ENCODE results near the gene IKZF3. TPM values are rescaled to one million over a fixed set of nuclear protein-coding genes. Genes with fewer than 3 reads are reported as not detected.
"Not testable (repeated sequence)": the region's sequence is repeated elsewhere in the genome, so short reads cannot be mapped to it uniquely, and the experiment has no call there.

Gene IKZF3
- total and polyA plus RNA-seq, 9 donors = 0.09 to 0.38 (median 0.18) TPM

DNA sequence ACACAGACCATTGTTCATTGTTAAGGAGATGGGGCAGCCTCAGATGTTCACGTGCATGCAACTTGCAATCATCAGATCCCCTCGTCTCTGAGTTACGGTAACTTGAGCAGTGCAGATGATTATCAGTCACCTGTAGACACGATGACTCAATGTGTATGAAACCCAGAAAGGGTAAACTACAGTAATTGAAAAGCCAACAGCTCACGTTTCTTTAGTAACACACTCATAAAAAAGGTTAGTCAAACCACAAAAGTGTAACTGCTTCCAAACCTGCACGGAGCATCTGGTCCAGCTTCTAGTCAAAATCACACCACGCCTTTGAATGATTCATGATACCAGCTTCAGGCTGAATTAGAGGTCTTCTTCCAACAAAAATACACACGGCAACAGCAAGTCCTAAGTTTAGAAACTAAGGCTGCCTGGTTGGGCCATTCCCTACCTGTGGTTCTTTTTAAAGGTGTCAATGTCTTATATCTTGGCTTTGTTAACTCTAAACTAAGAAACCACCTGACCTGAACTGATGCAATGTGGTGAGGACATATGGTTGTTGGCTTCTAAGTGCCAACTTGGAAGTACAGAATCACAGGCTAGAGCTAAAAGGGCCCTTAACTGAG, 94.0 kb downstream of the IKZF3 start:
- Histone ChIP-seq H3K9me3 (replicated peaks; ENCODE audit: control insufficient read depth, low read depth, low read length) (no peaks in the 10 kb centered on the region), H3K36me3 (ENCODE audit: control insufficient read depth, insufficient read depth, low read length) (no peaks in the 10 kb centered on the region), H3K4me3 (ENCODE audit: low read length) (no peak overlapping the region), H3K27ac (ENCODE audit: low read length) (no peak overlapping the region), H3K27me3 (ENCODE audit: control insufficient read depth, insufficient read depth, low read length) (peaks cover 9% of the 10 kb centered on the region), H3K4me1 (ENCODE audit: control insufficient read depth, insufficient read depth, low read length) (no peaks in the 10 kb centered on the region)
- DNase-seq = no peak
- 50% methylated on average over 7 of the region's 8 CpGs for WGBS (ENCODE audit: insufficient coverage)

- Histone ChIP-seq H3K27me3 (ENCODE audit: control insufficient read depth, insufficient read depth, low read length) (peaks cover 5% of the 10 kb centered on the region), H3K36me3 (ENCODE audit: control insufficient read depth, insufficient read depth, low read length) (no peaks in the 10 kb centered on the region), H3K4me1 (ENCODE audit: control insufficient read depth, insufficient read depth, low read length) (no peaks in the 10 kb centered on the region), H3K27ac (ENCODE audit: low read length) (no peak overlapping the region), H3K9me3 (replicated peaks; ENCODE audit: control insufficient read depth, low read depth, low read length) (no peaks in the 10 kb centered on the region), H3K4me3 (ENCODE audit: low read length) (no peak overlapping the region)
- DNase-seq = no peak
- 40% methylated on average over 1 of the region's 3 CpGs for WGBS (ENCODE audit: insufficient coverage)
These were observed 97.0 kb downstream of the IKZF3 start for GRCh38 chr17:39767147-39767546.

GRCh38 chr17:39765766-39766165, 98.3 kb downstream of the IKZF3 start:
- no peaks in the 10 kb centered on the region for H3K4me1 ChIP-seq (ENCODE audit: control insufficient read depth, insufficient read depth, low read length)
- WGBS (ENCODE audit: insufficient coverage) = 92% methylated on average over 14 of the region's 18 CpGs
- H3K27me3 ChIP-seq (ENCODE audit: control insufficient read depth, insufficient read depth, low read length) = peaks cover 7% of the 10 kb centered on the region
- no peaks in the 10 kb centered on the region for H3K36me3 ChIP-seq (ENCODE audit: control insufficient read depth, insufficient read depth, low read length)
- H3K9me3 ChIP-seq (replicated peaks; ENCODE audit: control insufficient read depth, low read depth, low read length) = no peaks in the 10 kb centered on the region
- no peak overlapping the region for H3K4me3 ChIP-seq (ENCODE audit: low read length)
- no peak overlapping the region for H3K27ac ChIP-seq (ENCODE audit: low read length)
- no peak for DNase-seq

DNA sequence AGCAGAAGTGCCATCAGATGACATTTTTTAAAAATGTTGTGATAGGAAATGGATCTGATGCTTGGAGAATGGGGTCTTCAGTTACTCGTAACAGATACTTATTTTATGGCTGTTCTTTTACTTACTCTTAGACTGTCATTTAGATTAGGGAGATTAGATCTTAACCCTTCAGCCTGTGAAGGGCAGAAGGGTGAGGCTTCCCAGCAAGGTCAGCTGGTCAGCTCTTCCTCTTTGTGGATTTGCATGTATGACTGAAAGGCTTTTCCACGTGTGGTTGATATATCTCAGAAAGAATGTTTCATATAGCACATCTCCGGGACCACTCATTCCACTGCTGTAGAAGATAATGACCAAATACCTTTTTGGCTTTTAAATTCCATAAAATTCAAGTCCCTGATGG, 98.9 kb downstream of the IKZF3 start:
- H3K27me3 ChIP-seq (ENCODE audit: control insufficient read depth, insufficient read depth, low read length) = peaks cover 7% of the 10 kb centered on the region
- no peaks in the 10 kb centered on the region for H3K9me3 ChIP-seq (replicated peaks; ENCODE audit: control insufficient read depth, low read depth, low read length)
- H3K27ac ChIP-seq (ENCODE audit: low read length) = no peak overlapping the region
- no CpG with 5 or more reads among the region's 3 CpGs for WGBS (ENCODE audit: insufficient coverage)
- H3K4me3 ChIP-seq (ENCODE audit: low read length) = no peak overlapping the region
- H3K36me3 ChIP-seq (ENCODE audit: control insufficient read depth, insufficient read depth, low read length) = no peaks in the 10 kb centered on the region
- DNase-seq = no peak
- H3K4me1 ChIP-seq (ENCODE audit: control insufficient read depth, insufficient read depth, low read length) = no peaks in the 10 kb centered on the region

DNA sequence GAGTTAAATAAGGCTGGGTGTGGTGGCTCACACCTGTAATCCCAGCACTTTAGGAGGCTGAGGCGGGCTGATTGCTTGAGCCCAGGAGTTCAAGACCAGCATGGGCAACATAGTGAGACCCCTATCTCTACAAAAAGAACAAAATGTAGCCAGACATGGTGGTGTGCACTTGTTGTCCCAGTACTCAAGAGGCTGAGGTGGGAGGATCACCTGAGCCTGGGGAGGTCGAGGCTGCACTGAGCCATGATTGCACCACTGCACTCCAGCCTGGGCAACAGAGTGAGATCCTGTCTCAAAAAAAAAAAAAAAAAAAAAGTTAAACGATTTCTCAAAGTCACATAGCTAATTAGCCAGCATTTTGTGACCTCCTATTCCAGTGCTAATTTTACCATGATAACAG, 99.9 kb downstream of the IKZF3 start:
- H3K4me1 ChIP-seq (ENCODE audit: control insufficient read depth, insufficient read depth, low read length); H3K27me3 ChIP-seq (ENCODE audit: control insufficient read depth, insufficient read depth, low read length); H3K4me3 ChIP-seq (ENCODE audit: low read length); DNase-seq; H3K9me3 ChIP-seq (replicated peaks; ENCODE audit: control insufficient read depth, low read depth, low read length); H3K27ac ChIP-seq (ENCODE audit: low read length); H3K36me3 ChIP-seq (ENCODE audit: control insufficient read depth, insufficient read depth, low read length): not testable (repeated sequence)
- no CpG with 5 or more reads among the region's 3 CpGs for WGBS (ENCODE audit: insufficient coverage)

DNA sequence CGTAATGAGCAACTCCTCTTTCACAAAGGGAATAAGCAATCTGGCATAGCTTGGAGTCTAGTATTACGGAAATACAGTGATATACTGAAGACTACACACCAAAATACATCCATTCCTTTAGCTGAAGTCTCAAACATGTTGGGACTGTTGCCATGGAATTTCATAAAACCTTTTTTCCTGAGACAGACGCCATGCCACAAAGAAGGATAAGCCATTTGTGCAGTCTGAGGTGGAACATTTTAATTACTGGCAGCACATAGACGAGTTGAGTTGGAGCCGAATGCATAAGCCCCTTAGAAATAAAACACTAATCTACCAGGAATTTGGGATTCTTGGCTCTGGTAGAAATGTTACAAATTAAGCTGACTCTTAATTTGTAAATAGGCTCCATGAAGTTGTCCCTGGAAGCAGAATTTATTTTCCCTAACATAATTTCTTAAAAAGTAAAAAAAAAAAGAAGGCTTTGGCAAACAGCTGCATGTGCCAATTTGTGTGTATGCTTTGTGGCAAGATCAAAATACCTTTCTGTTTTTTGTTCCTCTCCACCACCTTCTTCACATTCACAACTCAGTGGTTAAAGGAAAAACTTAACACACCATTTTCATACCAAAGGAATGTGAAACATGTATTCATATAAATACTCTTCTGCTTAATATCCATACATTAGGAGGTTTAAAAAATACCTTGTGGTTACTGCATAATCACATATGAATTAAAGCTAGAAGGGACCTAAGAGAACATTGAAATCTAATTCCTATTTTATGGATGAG, 100.9 kb downstream of the IKZF3 start:
- DNase-seq = peak; percentile 62
- no CpG with 5 or more reads among the region's 5 CpGs for WGBS (ENCODE audit: insufficient coverage)

DNA sequence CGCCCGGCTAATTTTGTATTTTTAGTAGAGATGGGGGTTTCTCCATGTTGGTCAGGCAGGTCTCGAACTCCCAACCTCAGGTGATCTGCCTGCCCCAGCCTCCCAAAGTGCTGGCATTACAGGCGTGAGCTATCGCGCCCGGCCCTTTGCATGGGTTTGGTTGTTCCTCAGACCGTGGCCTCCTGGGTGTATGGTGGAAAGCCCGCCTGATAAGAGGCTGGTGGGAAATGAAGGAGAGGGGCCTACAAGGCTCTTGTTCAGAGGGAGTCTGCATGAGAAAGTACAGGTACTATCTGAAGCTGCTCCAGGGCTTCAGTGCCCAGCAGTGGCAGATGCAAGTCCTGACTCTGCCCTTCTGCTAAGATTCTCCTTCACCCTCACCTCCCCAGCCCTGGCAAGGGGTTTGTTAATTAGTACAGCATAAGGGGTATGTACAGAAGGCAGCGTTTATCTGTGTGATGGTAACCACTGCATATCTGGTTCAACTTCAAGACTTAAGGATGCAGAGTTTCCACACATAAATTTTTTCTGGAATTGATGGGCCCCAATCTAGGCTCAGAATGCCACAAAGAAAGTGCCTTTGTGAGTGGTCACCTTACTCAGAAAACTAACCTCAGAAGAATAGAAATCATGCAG, 102.1 kb downstream of the IKZF3 start:
- Histone ChIP-seq H3K36me3 (ENCODE audit: control insufficient read depth, insufficient read depth, low read length) (no peaks in the 10 kb centered on the region), H3K4me1 (ENCODE audit: control insufficient read depth, insufficient read depth, low read length) (no peaks in the 10 kb centered on the region), H3K4me3 (ENCODE audit: low read length) (no peak overlapping the region), H3K27me3 (ENCODE audit: control insufficient read depth, insufficient read depth, low read length) (peaks cover 9% of the 10 kb centered on the region), H3K9me3 (replicated peaks; ENCODE audit: control insufficient read depth, low read depth, low read length) (no peaks in the 10 kb centered on the region), H3K27ac (ENCODE audit: low read length) (no peak overlapping the region)
- 88% methylated on average over 7 of the region's 10 CpGs for WGBS (ENCODE audit: insufficient coverage)
- DNase-seq = no peak

More for the DNA sequence above, 100.9 kb downstream of the IKZF3 start:
- H3K27ac ChIP-seq (ENCODE audit: low read length) = no peak overlapping the region
- no peaks in the 10 kb centered on the region for H3K9me3 ChIP-seq (replicated peaks; ENCODE audit: control insufficient read depth, low read depth, low read length)
- no peaks in the 10 kb centered on the region for H3K36me3 ChIP-seq (ENCODE audit: control insufficient read depth, insufficient read depth, low read length)
- H3K4me1 ChIP-seq (ENCODE audit: control insufficient read depth, insufficient read depth, low read length) = no peaks in the 10 kb centered on the region
- H3K27me3 ChIP-seq (ENCODE audit: control insufficient read depth, insufficient read depth, low read length) = peaks cover 7% of the 10 kb centered on the region
- H3K4me3 ChIP-seq (ENCODE audit: low read length) = no peak overlapping the region

GRCh38 chr17:39759204-39759603, 104.9 kb downstream of the IKZF3 start:
- Histone ChIP-seq H3K4me1 (ENCODE audit: control insufficient read depth, insufficient read depth, low read length) (peaks cover 7% of the 10 kb centered on the region), H3K36me3 (ENCODE audit: control insufficient read depth, insufficient read depth, low read length) (no peaks in the 10 kb centered on the region), H3K4me3 (ENCODE audit: low read length) (no peak overlapping the region), H3K9me3 (replicated peaks; ENCODE audit: control insufficient read depth, low read depth, low read length) (no peaks in the 10 kb centered on the region), H3K27me3 (ENCODE audit: control insufficient read depth, insufficient read depth, low read length) (peaks cover 15% of the 10 kb centered on the region), H3K27ac (ENCODE audit: low read length) (no peak overlapping the region)
- 92% methylated on average over 2 of the region's 5 CpGs for WGBS (ENCODE audit: insufficient coverage)
- no peak for DNase-seq

DNA sequence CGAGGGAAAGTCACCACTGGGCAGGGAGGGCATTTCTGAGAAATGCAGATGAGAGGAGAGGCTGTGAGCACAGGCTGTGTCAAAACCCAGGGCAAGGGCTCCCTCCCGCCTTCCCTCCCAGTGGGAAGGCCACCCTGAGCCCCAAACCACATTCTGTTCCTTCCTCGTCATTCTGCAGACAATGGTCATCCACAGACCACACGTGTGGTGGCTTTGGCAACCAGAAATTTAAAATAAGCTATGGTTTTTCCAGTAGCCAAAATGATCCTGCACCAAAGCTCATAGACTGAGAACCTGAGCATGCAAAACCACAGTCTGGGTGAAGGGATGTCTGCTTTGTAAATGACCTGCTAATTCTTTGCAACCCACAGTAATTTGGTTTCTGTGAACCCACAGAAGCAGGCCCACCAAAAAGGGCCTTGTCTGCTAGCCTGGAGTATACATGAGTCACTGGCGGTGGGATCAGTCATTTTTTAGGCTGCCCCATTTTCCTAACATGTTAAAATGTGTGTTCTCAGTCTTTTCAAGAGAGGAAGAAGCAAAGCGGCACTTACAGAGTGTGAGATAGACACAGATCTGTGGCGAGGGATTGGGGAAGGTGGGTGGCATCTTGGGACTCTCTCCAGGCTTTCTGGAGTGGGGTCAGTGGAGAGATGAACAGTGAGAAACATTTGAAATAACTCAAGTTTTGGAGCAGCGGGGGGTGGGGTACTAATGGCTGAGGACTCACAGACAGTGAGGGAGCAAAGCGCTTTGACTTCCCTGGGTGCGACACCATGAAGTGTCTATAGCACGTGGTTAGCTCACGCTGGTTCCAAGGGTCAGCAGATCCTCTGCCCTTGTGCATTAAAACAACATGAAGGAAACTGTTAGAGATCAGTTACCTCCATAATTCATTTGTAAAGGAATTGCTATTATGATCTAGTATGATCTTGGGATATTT, 105.9 kb downstream of the IKZF3 start:
- H3K27ac ChIP-seq (ENCODE audit: low read length) = no peak overlapping the region
- peaks cover 12% of the 10 kb centered on the region for H3K4me1 ChIP-seq (ENCODE audit: control insufficient read depth, insufficient read depth, low read length)
- DNase-seq = no peak
- peaks cover 15% of the 10 kb centered on the region for H3K27me3 ChIP-seq (ENCODE audit: control insufficient read depth, insufficient read depth, low read length)
- no peaks in the 10 kb centered on the region for H3K9me3 ChIP-seq (replicated peaks; ENCODE audit: control insufficient read depth, low read depth, low read length)
- WGBS (ENCODE audit: insufficient coverage) = 58% methylated on average over 5 of the region's 12 CpGs
- H3K4me3 ChIP-seq (ENCODE audit: low read length) = no peak overlapping the region
- no peaks in the 10 kb centered on the region for H3K36me3 ChIP-seq (ENCODE audit: control insufficient read depth, insufficient read depth, low read length)
